Hematopoietic multipotent progenitor cell treated with erythropoietin and hydrocortisone succinate and interleukin-3 and kit ligand, for 17 days (in vitro differentiated cells): ENCODE data around the gene PRDX2.
A peak's percentile ranks its signal among the peaks of the same experiment; 100 is the strongest.

Experiments used
- DNase-seq: peaks from one replicate; pipeline ENCODE4 v3.0.0-alpha.2; 2015; ENCODE audit warnings: low spot score

The PRDX2 gene

DNA sequence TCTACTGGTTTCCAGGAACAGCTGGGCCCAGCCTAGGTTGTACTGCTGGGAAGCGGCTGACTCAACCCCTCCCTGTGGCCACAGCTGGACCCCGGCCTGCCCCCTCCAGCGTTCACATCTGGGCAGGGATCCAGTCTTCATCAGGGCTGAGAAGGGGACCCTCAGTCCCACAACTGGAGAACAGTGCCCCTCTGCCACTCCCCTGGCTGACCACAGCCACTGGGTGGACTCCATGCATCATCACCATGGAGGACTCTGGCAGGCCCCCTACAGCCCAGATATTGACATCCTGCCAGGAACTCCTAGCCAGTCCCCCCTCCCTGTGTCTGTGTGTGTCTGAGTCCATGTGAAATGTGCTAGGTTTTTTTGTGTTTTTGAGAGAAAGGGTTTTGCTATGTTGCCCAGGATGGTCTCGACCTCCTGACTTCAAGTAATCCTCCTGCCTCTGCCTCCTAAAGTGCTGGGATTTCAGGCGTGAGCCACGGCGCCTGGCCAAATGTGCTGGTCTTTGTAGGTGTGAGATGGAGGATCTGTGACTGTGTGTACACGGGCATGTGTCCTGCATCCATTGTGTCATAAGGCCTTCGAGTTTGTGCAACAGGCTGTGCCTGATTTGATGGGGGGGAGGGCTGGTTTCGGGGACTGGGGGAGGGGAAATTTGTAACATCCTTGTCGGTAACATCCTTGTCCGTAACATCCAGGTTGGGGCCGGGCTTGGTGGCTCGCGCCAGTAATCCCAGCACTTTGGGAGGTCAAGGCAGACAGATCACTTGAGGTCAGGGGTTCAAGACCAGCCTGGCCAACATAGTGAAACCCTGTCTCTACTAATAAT lies 22.2 kb downstream of the PRDX2 start:
- DNase-seq = peak; percentile 48

DNA sequence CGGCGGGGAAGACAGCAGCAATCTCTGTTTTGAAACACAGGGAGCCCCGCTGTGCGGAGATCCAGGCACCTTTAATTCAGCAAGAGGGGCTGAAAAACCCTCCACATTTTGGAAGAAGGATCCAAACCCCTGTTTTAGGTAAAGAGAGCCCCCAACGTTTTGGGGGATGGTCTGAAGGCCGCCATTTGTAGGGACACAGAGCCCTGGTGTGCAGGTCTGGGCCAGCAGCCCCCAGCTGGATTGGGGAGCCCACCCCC lies 22.8 kb downstream of the PRDX2 start:
- no peak for DNase-seq

DNA sequence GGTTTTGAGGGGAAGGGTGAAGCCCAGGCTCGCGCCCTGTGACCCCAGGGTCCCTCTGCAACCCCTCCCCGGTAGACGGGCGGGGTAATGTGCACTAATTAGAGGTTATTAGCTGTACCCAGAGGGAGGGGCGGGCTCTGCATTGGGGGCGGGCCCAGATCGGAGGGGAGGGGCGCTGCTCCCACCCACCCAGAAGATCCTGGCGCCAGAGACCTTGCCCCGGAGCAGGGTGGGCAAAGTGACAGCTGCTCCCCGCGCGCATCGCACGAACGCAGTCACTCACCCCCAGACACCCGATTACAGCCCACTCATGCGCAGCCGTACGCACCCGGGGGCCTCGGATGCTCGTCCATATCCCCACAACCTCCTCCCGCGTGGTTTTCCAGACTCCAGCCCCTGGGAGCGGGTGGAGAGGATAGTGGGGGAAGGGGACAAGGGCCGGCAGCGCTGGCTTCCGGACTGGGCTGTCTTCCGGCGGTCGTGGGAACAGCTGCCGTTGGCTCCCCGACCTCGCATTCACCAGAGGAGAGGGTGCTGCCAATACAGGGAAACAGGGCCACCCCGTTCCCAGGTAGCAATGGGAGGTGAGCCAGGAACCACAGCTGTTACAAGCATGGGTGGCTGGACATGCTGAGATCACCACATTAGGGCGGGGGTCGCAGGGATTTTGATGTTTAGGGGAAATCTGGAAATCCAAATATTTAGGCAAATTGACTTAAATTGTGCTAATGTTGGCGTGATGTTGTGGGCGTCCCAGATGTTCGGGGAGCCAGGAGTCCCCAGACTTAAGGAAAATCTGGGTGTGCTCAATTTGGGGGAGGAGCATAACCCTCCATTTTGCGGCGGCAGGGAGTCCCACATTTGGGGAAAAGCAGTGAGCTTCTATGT lies 23.3 kb downstream of the PRDX2 start:
- peak; percentile 10 for DNase-seq

DNA sequence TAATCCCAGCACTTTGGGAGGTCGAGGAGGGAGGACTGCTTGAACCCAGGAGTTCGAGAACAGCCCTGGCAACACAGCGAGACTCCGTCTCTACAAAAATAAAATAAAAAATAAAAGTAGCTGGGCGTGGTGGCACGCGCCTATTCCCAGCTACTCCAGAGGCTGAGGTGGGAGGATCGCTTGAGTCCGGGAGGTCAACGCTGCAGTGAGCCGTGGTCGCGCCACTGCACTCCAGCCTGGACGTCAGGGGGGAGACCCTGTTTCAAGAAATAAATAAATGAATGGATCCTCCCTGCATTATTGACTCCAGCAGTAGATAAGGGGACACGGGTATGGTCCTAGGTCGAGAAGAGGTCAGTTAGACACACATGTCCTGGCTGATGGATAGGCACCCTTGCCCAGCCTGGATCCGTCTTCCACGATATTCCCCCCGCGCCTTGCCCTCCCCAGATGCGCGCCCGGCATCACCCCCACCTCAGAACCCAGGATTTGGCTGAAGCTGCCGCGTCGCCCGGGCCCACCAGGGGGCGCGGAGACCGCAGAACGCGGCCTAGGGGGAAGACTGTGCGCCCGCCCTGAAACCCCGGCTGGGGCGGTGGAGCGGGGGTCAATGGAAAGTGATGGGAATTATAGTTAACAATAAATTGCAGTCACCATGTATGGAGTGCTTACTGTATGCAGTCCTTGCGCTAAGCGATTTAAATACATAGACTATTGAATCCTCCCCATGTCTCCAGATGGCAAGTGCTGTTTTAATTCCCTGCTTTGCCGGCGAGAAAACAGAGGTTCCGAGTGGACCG lies 24.2 kb downstream of the PRDX2 start:
- peak; percentile 82 for DNase-seq

DNA sequence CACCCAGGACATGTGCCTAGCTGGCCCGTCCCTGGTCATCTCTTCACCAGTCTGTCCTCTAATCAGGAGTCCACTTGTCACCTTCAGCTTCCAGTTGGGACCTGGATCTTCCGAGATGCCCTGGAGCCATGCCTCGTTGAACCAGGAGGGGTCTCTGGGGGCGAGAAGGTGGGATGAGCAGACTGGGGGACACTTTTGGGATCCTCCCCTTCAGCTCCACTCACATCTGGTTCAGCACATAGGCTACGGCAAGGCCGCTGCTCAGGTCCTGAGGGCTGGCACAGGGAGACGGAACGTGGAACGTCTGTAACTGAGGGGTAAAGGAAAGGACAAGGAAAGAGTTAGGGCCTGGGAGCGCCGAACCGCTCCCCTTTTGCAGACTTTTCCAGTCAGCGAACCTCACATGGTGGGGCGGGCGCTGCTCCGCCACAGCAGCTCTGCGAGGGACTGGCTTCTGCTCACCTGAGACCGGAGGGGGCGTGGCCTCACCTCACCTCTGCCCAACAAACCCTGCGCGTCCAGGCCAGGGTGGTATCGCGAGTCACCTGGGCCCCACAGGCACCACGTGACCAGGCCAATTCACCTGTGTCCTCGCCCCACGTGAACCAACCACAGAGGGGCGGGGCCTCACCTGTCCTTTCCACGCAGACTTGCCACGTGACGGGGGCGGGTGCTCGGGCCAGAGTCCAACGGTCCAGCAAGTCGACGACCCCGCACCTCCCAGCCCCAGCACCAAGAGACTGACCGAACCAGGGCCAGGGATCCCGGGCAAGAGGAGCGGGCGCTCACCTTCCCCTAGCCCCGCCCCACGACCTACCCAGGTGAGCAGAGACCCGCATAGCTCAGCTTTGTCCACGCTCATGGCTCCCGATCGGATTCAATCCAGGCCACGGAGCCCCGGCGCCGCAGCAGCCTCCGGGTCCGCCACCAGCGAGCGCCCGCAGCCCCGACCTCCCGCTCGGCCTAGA lies 26.7 kb downstream of the PRDX2 start, which contains the start of gene HOOK2:
Gene HOOK2, minus strand, starts transcription at position 965 of the 968 bp plus-strand sequence. Its CDS starts 103 bp downstream, at position 862.
- DNase-seq = peak; percentile 72

DNA sequence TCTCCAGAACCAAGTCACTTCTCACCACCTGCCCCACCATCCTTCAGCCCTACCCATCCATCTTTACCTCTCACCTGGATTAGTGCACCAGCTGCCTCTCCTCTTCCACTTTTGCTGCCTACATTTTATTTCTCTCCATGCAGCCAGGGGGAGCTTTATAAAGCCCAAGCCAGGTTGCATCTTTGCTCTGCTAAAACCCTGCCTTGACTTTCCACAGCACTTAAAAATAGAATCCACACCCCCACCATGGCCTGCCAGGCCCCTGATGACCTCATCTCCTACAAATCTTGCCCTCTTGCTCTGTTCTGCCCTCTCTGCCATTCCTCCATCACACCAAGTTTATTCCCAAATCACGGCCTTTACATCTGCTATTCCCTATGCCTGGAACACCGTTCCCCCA lies 28.0 kb downstream of the PRDX2 start:
- no peak for DNase-seq

DNA sequence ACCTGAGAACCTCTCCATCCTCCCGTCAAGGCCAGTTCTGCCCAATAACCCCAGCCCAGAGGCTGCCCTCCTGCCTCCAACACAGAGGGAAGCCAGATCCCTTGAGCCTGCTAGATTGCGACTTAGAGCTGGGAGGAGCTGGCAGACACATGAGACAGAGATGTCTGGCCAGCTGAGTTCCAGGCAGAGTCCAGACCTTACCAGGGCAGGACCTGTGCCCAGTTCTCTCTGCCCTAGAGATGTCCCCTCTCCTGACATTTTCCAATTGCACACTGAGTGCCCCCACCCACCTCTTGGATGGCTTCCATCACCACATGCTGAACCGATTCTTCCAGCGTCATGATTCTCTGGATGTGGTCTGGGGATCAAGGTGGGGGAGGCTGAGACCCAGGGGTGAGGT lies 29.3 kb downstream of the PRDX2 start:
- DNase-seq = no peak

DNA sequence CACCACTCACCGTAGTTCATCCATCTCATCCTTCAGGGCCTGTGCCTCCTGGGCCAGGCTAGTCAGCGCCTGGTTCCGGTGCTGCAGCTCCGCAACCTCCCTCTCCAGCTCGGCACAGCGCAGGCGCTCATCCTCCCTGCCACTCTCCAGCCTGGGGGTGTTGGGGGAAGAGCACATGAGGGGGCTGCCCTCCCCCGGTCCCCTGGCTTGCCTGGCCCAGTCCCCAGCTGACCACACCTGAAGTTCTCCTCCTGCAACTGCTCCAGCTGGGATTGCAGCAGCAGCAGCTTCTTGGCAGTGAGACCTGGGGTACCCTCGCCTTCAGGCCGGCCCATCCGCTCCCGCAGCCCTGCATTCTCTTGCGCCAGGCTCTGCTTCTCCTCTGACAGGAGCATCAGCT lies 30.7 kb downstream of the PRDX2 start:
- no peak for DNase-seq

DNA sequence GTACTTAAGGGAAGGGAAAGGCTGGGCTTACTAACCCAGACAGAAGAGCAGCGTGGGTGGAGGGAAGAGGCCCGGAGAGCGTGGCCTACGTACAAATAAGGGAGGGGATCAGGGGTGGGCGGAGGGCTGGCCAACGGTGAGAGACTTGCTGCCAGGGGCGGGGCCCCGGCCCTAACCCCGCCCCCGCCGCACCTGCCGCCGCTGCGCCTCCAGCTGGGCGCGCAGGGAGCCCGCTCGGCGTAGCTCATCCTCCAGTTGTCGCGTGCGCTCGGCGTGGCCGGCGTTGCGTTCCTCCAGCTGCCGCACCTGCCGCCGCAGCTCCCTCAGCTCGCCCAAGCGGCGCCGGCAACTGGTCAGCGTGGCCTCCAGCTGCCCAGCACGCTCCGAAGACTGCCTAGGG lies 31.9 kb downstream of the PRDX2 start:
- no peak for DNase-seq

DNA sequence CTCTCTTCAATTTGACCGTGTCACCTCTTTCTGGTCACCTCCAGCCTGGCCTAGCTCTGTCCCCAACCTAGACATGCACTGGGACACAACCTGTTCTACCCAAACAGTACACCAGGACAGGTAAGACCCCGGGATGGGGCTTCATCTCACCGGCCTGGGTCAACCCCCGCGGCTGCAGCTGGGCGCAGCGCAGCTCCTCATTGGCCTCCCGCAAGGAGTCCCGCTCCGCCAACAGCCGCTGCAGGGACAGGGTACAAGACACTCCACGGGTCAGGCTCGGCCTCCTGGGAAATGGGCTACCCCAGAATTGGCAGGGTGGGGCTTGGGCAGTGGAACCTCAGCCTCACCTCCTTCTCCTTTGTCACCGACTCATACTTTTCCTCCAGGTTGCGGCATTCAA lies 33.9 kb downstream of the PRDX2 start:
- DNase-seq = no peak

DNA sequence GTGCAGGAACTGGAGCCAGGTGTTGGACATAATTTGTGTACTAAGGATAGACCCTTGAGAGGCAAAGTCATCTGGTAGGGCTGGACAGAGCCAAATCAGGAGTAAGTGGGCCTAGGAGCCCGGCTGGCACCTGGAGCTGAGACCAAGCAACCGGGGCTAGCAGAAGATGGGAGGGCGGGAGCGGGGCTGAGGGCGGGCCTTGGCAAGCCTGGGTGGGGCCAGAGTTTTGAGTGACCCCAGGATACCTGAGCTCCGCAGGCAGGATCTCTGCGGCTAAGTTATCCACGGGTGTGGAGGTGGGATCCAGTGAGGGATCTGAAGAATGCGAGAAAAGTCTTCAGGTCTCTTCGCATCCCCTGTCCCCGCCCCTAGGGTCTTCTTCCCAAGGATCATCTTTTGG lies 34.5 kb downstream of the PRDX2 start:
- no peak for DNase-seq

DNA sequence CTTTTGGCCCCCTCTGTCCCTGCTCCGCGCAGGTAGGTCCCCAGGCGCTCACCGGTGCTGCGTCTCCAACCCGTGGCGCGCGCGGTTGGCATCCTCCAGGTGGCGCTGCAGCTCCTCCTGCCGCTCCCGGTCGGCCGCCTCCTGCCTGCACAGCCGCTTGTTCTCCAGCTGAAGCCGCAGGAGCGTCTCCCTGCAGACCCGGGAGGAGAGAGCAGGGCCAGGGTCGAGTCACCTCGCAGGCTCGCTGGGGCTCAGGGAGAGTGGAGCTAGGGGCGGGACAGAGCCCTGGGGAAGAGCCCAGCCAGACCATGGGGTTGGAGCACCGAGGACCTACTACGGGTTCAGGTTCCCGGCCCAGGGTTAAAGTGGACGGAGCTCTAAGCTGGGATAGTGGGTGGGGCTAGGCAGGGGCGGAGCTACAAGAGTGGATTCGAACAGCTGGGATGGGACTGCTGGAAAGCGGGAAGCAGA lies 35.5 kb downstream of the PRDX2 start:
- no peak for DNase-seq

DNA sequence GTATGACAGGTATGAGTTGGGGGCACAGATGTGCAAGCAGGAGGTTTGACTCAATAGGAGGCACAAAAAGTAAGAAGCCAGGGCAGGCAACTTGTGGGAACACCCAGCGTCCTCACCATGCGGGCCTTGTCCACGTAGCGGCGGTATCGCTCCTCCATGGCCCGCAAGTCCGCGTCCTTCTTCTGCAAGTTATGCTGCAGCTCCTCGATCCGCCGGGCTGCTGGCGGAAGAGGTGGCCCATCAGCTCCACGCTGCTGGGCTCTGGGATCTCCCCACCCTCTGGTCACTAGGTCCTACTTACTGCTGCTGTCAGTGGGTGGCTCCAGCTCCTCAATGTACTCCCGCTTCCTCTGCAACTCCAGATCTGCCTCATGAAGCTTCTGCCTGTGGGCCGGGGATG lies 36.9 kb downstream of the PRDX2 start:
- no peak for DNase-seq

DNA sequence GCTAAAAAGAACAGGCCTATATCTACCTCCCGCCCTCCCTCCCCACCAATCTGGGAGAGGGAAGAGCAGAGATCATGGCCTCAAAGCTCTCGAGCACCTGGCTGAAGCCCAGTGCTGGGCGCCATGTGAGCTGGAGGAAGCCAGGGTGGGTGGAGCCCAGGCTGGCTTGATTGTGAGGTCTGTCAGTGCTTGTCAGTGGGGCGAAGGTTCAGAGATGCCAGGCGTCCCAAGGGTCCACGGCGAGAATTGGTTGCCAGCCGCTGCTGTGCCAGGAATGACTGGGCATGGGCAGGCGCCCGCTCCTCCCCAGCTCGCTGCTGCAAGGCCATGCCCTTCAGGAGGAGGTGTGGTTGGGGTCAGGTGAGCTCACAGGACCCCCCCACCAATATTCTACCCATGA lies 38.5 kb downstream of the PRDX2 start:
- DNase-seq = no peak

DNA sequence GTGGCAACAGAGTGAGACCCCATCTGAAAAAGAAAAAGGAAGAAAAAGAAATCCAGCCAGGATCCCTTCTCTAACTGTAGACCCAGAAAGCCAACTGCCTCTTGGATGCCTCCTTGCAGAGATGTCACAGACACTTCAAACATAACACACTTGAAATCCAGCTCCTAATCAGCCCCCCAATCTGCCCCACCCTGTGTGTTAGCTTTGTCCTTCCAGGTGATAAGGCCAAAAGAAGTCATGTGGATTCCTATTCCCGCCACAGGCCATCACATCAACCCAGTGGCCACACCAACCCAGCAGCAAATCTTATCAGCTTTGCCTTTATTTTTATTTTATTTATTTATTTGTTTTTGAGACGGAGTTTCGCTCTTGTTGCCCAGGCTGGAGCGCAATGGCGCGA lies 41.9 kb downstream of the PRDX2 start:
- DNase-seq = no peak

DNA sequence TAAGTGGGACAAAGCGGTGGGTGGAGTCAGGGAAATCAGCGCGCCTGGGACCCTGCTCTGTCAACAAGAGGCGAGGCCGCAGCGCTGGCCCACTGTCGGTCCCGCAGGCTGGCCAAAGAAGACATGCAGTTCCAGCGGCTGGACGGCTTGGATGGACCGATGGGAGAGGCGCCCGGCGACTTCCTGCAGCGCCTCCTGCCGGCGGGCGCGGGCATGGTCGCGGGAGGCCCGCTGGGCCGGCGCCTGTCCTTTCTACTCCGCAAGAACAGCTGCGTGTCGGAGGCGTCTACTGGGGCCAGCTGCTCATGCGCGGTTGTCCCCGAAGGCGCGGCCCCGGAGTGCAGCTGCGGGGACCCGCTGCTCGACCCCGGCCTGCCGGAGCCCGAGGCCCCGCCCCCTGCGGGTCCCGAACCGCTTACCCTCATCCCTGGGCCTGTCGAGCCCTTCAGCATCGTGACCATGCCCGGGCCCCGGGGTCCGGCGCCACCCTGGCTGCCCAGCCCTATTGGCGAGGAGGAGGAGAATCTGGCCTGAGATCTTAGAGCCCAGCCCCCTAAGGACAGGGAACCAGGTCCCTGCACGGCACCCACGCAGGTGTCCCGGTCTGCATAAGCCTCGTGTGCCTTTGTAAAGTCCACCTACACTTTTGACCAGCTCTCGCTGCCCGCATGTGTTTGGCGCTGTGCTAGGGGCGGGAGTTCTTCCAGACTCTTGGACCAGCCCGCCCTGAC lies 43.9 kb downstream of the PRDX2 start:
- DNase-seq = peak; percentile 75

DNA sequence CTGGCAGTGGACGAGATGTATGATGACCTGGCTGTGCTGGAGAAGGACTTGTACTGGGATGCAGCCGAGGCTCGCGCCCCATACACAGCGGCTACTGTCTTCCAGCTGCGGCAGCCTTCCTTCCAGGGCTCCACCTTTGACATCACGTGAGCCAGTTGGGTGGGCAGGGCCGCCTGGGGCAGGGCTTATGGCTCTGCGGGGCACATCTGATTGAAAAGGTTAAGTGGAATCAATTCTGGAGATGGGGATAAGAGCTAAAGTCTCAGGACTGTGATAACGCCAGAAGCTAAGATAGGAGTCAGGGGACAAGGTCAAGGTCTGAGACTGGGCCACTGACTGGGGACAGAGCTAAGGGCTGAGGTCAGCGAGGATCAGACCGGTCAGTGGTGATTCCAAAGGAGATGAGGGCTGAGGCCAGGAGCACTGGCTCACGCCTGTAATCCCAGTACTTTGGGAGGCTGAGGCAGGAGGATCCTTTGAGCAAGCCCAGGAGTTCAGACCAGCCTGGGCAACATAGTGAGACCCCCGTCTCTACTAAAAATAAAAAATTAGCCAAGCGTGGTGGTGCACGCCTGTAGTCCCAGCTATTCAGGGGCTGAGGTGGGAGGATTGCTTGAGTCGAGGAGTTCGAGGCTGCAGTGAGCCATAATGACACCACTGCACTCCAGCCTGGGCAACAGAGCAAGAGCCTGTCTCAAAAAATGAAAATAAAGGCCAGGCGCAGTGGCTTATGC lies 45.3 kb downstream of the PRDX2 start:
- no peak for DNase-seq

DNA sequence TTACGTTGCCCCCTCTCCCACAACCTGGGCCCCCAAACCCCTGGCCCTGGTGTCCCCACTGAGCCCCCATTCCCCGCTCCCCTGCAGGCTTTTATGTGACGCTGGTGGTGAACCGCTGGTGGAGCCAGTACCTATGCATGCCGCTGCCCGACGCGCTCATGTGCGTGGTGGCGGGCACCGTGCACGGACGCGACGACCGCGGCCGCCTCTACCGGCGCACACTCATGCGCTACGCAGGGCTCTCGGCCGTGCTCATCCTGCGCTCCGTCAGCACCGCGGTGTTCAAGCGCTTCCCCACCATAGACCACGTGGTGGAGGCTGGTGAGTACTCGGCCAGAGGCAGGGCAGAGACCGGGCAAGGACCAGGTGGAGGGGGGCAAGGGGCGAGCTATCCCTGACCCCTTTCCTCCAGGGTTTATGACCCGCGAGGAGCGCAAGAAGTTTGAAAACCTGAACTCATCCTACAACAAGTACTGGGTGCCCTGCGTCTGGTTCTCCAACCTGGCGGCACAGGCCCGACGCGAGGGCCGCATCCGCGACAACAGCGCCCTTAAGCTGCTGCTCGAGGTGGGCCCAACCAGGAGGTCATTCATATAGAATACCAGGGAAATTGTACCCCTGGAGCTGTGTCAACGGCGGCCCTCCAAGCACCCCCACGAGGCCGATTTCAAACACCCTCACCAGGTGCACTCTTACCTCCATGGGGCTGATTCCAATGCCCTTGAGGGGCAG lies 47.0 kb downstream of the PRDX2 start:
- DNase-seq = no peak
